Mammary epithelial cell (primary cell): ENCODE results near the gene DAZAP1.

Experiments used
- EZH2 ChIP-seq: IDR thresholded peaks from 2 replicates; pipeline ENCODE4 v1.6.1; 2012; ENCODE audit warnings: low read length, inconsistent platforms, borderline replicate concordance
- TF ChIP-seq, protein P1 (sequence below), 2 donors: IDR thresholded peaks in 1 of 2; conservative IDR thresholded peaks in 1 of 2; 2 replicates each; pipeline ENCODE4 v1.5.1; 2011 to 2012; ENCODE audit warnings: inconsistent platforms in 2 of 2, low read length in 2 of 2, mild to moderate bottlenecking in 2 of 2, control low read depth in 1 of 2, low read depth in 1 of 2; ENCODE audit not compliant: insufficient read depth in 1 of 2; ENCODE audit errors: extremely low read depth in 1 of 2

DNA sequence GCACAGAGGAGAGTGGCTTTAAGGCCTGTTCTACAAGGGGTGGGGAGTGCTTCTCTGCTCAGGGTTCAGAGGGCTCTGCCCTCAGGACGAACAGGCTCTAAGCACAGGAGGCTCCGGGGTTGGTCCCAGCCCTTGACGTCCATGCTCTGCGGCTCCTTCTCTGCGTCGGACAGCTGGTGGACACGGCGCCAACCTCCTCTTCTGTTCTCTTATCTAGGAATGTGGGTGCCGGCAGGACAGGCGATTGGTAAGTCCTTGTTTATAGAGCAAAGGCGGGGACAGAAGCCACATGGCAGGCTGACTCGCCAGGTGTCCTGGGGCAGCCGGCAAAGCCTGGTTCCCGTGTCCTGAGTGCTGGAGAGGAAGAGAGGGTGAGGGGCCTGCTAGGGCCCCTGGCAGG, 22.4 kb downstream of the DAZAP1 start:
- TF ChIP-seq, protein P1, sequence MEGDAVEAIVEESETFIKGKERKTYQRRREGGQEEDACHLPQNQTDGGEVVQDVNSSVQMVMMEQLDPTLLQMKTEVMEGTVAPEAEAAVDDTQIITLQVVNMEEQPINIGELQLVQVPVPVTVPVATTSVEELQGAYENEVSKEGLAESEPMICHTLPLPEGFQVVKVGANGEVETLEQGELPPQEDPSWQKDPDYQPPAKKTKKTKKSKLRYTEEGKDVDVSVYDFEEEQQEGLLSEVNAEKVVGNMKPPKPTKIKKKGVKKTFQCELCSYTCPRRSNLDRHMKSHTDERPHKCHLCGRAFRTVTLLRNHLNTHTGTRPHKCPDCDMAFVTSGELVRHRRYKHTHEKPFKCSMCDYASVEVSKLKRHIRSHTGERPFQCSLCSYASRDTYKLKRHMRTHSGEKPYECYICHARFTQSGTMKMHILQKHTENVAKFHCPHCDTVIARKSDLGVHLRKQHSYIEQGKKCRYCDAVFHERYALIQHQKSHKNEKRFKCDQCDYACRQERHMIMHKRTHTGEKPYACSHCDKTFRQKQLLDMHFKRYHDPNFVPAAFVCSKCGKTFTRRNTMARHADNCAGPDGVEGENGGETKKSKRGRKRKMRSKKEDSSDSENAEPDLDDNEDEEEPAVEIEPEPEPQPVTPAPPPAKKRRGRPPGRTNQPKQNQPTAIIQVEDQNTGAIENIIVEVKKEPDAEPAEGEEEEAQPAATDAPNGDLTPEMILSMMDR (conservative IDR thresholded peaks at IDR 0.05 in 1 of 2, IDR thresholded peaks at IDR 0.05 in 1 of 2; ENCODE audit: extremely low read depth in 1 of 2, insufficient read depth in 1 of 2, low read depth in 1 of 2, low read length in 2 of 2), result no peak
- TF ChIP-seq EZH2, result no peak
